ENCODE measurements around the gene TTLL9. TPM values are rescaled to one million over a fixed set of nuclear protein-coding genes. Genes with fewer than 3 reads are reported as not detected.
"Not testable (repeated sequence)": the region's sequence is repeated elsewhere in the genome, so short reads cannot be mapped to it uniquely, and the experiment has no call there.

TTLL9 gene, protein sequence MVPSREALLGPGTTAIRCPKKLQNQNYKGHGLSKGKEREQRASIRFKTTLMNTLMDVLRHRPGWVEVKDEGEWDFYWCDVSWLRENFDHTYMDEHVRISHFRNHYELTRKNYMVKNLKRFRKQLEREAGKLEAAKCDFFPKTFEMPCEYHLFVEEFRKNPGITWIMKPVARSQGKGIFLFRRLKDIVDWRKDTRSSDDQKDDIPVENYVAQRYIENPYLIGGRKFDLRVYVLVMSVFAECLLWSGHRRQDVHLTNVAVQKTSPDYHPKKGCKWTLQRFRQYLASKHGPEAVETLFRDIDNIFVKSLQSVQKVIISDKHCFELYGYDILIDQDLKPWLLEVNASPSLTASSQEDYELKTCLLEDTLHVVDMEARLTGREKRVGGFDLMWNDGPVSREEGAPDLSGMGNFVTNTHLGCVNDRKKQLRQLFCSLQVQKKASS
- total RNA-seq, result not detected in 2 replicates

DNA sequence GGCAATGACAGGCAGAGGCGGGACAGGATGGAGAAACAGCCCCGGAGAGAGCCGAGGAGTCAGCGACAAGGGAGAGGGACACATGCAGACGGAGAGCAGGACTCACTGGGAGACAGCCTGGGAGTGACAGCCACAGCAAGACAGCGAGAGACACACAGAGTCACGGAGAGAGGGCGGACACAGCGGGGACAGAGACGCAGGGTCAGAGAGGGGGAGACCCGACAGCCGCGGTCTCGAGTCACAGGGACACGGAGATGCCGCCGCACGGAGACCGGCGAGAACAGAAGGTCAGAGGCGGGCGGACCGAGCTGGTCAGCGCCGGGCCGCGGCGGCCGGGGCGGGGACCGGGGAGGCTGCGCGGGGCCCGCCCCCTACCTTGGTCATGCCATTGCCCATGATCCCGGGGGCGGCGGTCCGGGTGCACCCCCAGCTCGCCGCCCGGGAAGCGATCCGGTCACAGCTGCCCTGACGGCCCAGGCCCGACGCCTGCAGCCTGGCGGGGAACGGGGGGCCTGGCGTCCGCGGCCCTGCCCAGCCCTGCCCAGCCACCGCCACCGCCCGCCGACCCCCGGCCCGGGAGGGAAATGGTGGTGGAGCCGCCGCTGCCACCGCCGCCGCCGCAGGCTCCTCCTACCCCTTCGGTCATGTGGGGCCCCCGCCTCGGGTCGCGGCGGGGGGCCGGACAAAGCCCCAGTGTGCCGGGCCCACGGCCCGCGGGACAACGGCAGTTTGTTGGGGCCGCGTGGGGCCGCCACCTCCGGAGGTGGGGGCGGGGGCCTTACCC, at the start of gene TTLL9, which contains the start of gene DUSP15:
Gene TTLL9, plus strand, starts transcription at position 693 of the 784 bp plus-strand sequence. CDS start 493 bp downstream, outside the sequence.
Gene DUSP15, minus strand, starts transcription at position 586 of the 784 bp plus-strand sequence. Its CDS starts 190 bp downstream, at position 396.
- intact Hi-C loops (cut with micrococcal nuclease), result no loop called here

DNA sequence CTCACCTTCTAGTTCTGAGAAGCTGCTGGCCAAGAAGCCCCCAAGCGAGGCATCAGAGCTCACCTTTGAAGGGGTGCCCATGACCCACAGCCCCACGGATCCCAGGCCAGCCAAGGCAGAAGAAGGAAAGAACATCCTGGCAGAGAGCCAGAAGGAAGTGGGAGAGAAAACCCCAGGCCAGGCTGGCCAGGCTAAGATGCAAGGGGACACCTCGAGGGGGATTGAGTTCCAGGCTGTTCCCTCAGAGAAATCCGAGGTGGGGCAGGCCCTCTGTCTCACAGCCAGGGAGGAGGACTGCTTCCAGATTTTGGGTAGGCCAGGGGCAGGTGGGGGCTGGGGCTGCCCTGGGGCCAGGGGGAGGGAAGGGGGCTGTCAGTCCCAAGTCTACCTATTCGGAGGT, 49.0 kb upstream of the TTLL9 start:
- intact Hi-C loops (cut with micrococcal nuclease), result no loop called here

- intact Hi-C loops (cut with micrococcal nuclease), result loop anchor here (1.0 to 2.0 kb wide), 5 partner anchors 24 to 830 kb away; partner anchors contain the start of gene PDRG1
Measured at GRCh38 chr20:31822421-31823330, 47.8 kb upstream of the TTLL9 start.

DNA sequence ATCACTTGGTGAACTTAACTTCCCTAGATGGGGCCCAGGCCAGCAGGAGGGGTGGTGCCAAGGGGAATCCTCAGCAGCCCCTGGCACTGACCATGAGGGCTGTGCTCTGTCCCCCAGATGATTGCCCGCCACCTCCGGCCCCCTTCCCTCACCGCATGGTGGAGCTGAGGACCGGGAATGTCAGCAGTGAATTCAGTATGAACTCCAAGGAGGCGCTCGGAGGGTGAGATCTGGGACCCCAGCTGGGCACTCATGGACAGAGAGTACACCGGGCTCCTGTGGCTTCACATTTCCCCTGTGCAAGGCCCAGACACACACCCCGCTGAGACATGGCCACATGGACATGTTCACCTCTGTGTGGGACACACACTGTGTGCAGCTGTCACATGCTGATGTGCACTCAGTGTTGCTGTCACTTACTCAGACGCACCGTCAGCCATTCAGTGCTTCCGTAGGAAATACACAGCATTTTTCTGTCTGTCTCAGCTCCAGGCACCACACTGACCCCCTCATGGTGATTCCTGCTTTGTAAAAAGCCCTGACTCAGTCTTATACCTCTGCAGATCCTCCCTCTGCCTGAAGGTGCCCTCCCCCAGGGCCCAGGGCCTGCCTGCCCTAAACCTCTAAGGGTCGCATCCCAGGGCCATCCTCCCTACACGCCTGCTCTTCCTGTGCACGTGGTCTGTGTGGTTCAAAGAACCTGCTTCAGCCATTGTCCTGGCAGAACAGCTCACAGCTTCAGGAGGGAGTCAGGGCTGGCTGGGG, 46.9 kb upstream of the TTLL9 start:
- intact Hi-C loops (cut with micrococcal nuclease), result loop anchor here (1.0 to 2.0 kb wide), 3 partner anchors 23 to 829 kb away; no protein-coding TSS in a partner anchor

- intact Hi-C loops (cut with micrococcal nuclease), result no loop called here
Measured at GRCh38 chr20:31824125-31824485, 46.3 kb upstream of the TTLL9 start.

GRCh38 chr20:31824554-31825313, 45.7 kb upstream of the TTLL9 start:
- intact Hi-C loops (cut with micrococcal nuclease), result no loop called here

GRCh38 chr20:31826074-31826473, 44.4 kb upstream of the TTLL9 start:
- intact Hi-C loops (cut with micrococcal nuclease), result no loop called here

DNA sequence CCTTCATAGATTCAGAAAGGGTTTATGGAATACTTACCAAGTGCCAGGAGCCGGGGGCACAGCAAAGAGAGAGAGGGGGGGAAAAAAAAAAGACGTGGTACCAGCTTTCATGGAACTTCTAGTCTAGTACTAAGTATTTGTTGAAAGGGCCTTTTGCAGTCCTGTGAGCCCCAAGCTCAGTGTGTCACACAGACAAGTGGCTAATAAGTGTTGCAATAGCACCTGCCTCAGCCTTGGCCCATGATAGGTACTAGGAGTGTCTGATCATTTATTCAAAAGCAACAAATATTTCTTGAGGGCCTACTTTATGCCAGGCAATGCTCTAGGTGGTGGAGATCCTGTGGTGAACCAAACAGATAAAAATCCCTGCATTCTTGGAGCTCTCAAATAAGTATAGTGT, 43.4 kb upstream of the TTLL9 start:
- intact Hi-C loops (cut with micrococcal nuclease), result no loop called here

- intact Hi-C loops (cut with micrococcal nuclease), result not testable (repeated sequence)
Measured at GRCh38 chr20:31828016-31828415, 42.4 kb upstream of the TTLL9 start.

- intact Hi-C loops (cut with micrococcal nuclease), result no loop called here
Measured at GRCh38 chr20:31829731-31830130, 40.7 kb upstream of the TTLL9 start.

- intact Hi-C loops (cut with micrococcal nuclease), result no loop called here
Measured at GRCh38 chr20:31830406-31830981, 39.9 kb upstream of the TTLL9 start.

GRCh38 chr20:31831211-31831610, 39.2 kb upstream of the TTLL9 start:
- intact Hi-C loops (cut with micrococcal nuclease), result no loop called here

GRCh38 chr20:31831771-31832306, 38.6 kb upstream of the TTLL9 start:
- intact Hi-C loops (cut with micrococcal nuclease), result no loop called here

- intact Hi-C loops (cut with micrococcal nuclease), result no loop called here
Measured at GRCh38 chr20:31833130-31833930, 37.1 kb upstream of the TTLL9 start.

DNA sequence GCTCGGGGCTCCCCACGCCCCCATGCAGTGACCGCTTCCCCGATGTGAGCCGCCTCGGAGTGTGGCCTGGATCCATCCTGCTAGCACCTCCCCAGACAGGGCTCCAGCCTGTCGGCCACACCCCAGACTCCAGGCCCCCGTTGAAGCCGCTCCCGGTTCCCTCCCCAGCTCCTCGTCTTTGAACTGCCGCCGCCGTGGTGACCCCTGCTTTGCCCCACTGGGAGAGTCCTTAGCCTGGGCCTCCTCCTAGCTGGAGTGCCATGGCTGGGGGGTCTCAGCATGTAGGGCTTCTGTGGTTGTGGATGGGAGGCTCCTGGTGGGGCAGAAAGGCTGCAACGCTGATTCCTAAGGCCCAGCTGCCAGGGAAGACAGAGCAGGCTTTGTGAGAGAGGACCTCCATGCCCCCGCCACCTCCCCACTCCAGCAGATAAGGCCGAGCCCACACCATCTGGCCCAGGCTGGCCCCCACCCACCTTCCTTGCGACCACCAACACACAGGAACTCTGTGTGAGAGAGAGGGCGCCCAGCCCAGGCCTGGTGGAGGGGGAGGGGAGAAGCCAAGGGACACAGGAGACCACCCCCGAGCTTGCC, 36.4 kb upstream of the TTLL9 start:
- intact Hi-C loops (cut with micrococcal nuclease), result no loop called here

DNA sequence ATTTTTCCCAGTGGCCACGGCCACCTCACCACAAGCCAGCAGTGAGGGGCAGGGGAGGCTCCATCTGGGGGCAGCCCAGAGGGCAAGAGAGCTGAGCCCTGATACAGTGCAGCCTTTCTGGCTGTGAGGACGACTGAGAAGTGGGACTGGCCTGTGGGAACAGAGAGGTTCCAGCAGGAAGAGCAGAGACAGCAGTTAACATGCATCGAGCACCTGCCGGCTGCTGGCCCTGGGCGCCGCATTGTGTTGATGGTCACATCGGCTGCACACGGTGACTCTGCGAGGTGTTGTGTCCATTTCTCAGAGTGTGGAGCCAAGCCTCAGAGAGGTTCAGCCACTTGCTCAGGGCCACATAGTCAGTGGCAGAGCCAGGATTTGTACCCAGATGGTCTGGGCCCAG, 34.9 kb upstream of the TTLL9 start:
- intact Hi-C loops (cut with micrococcal nuclease), result no loop called here

DNA sequence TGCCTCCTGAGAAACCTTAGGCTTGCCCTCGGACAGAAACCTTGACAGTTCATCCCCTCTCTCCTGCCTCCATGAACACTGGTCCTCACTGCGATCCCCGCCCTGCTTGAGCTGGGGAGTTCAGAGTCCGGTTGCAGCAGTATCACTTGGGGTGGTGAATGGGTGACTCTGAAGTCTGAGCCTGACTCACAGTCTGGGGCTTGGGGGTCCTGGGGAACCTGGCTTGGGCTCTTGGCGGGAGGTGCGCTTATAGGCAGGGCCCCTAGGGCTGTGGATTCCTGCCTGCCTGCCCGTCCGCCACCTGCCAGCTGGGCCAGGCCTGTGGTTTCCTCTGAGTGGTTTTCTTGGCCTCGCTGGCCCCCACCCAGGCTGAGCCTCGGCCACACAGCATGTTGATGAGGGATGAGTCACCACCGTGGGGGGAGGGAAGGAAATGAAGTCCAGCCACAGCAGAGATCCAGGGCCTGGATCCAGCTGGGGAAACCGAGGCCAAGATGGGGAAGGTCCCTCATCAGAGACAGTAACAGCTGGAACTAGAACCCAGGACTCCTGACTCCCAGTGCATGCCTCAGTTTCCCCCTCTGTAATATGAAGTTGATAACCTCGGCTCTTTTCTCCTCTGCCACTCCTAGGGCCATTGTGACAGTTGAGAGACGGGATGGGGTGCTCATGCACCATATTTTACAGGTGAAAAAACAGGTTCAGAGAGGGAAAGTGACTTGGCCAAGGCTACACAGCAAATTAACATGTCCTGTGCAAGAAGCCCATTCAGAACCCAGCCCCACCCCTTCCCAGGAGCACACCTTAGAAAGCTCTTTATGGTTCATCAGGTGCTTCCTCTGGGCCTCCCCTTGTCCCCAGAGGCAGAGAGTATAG, 34.2 kb upstream of the TTLL9 start:
- intact Hi-C loops (cut with micrococcal nuclease), result no loop called here
